ENCODE data around the gene KRT2. TPM values are rescaled to one million over a fixed set of nuclear protein-coding genes. Genes with fewer than 3 reads are reported as not detected.

The KRT2 gene
- total and polyA plus RNA-seq, 9 of the 15 experiments (the other 6 are each of a cell fraction or from before 2014, with no cell fraction given), result 0.03 to 0.69 (median 0.07) TPM; not detected in 2

- Histone ChIP-seq H3K9me3 (replicated peaks; ENCODE audit: control insufficient read depth, insufficient read depth, low read depth, low read length) (no peaks in the 10 kb centered on the region), H3K9ac (ENCODE audit: insufficient read depth in 1 of 2, low read depth in 2 of 2, low read length in 2 of 2) (no peak overlapping the region), H3K4me1 (replicated peaks in 1 of 2; ENCODE audit: control insufficient read depth in 2 of 2, insufficient read depth in 2 of 2, low read length in 2 of 2) (peaks cover 6 to 13% of the 10 kb centered on the region in 2 experiments; a peak in 3 of 5 replicates), H3K9me1 (ENCODE audit: control insufficient read depth, insufficient read depth, low read length) (no peaks in the 10 kb centered on the region), H3K4me2 (ENCODE audit: insufficient read depth, low read length) (no peak overlapping the region), H2AFZ (ENCODE audit: low read depth, low read length) (no peak overlapping the region), H3K79me2 (ENCODE audit: control insufficient read depth, insufficient read depth, low read length) (no peaks in the 10 kb centered on the region), H3K27me3 (ENCODE audit: control insufficient read depth in 2 of 2, insufficient read depth in 2 of 2, low read length in 2 of 2) (peaks cover 0 to 25% of the 10 kb centered on the region in 2 experiments; a peak in 3 of 5 replicates), H3K36me3 (ENCODE audit: control insufficient read depth, insufficient read depth, low read length) (no peaks in the 10 kb centered on the region), H3K27ac (ENCODE audit: extremely low read depth, low read depth, low read length) (no peak overlapping the region), H3K4me3 (no peak overlapping the region), H4K20me1 (replicated peaks; ENCODE audit: control insufficient read depth, insufficient read depth, low read length) (no peaks in the 10 kb centered on the region)
- FAIRE-seq, result no peak
- DNase-seq (ENCODE audit: extremely low read depth in 1 of 4, low spot score in 3 of 4), result no peak
- ChIA-PET POLR2A (no interaction called here), CTCF (ENCODE audit: low intra/inter-chr PET ratio) (no interaction called here)
- TF ChIP-seq TRIM24 (IDR thresholded peaks at IDR 0.05), result no peak
- WGBS (ENCODE audit: insufficient coverage, low coverage, missing lambda C conversion rate), result 48% methylated on average over 2 of the region's 2 CpGs
- ATAC-seq, result no peak
- intact Hi-C loops (cut with micrococcal nuclease), result no loop called here
- in situ Hi-C loops (cut with MboI), result no loop called here
- BruUV-seq (replicated peaks), result no TSS peak
Measured at GRCh38 chr12:52603314-52603713, 48.7 kb downstream of the KRT2 start.

- Histone ChIP-seq H3K9ac (ENCODE audit: insufficient read depth in 1 of 2, low read depth in 2 of 2, low read length in 2 of 2) (no peak overlapping the region), H3K9me3 (replicated peaks; ENCODE audit: control insufficient read depth, insufficient read depth, low read depth, low read length) (no peaks in the 10 kb centered on the region), H3K36me3 (ENCODE audit: control insufficient read depth, insufficient read depth, low read length) (no peaks in the 10 kb centered on the region), H3K9me1 (ENCODE audit: control insufficient read depth, insufficient read depth, low read length) (no peaks in the 10 kb centered on the region), H3K27me3 (ENCODE audit: control insufficient read depth in 2 of 2, insufficient read depth in 2 of 2, low read length in 2 of 2) (peaks cover 0 to 29% of the 10 kb centered on the region in 2 experiments; a peak in 3 of 5 replicates), H4K20me1 (replicated peaks; ENCODE audit: control insufficient read depth, insufficient read depth, low read length) (no peaks in the 10 kb centered on the region), H3K4me3 (no peak overlapping the region), H3K4me1 (replicated peaks in 1 of 2; ENCODE audit: control insufficient read depth in 2 of 2, insufficient read depth in 2 of 2, low read length in 2 of 2) (peaks cover 6 to 10% of the 10 kb centered on the region in 2 experiments; a peak in 3 of 5 replicates), H3K27ac (ENCODE audit: extremely low read depth, low read depth, low read length) (no peak overlapping the region), H3K4me2 (ENCODE audit: insufficient read depth, low read length) (no peak overlapping the region), H2AFZ (ENCODE audit: low read depth, low read length) (no peak overlapping the region), H3K79me2 (ENCODE audit: control insufficient read depth, insufficient read depth, low read length) (no peaks in the 10 kb centered on the region)
- ATAC-seq, result no peak
- in situ Hi-C loops (cut with MboI) (no loop called here), intact Hi-C loops (cut with micrococcal nuclease) (no loop called here)
- FAIRE-seq, result no peak
- no peak for DNase-seq (ENCODE audit: extremely low read depth in 1 of 4, low spot score in 3 of 4)
- BruUV-seq (replicated peaks), result no TSS peak
- TF ChIP-seq WHSC1 (IDR thresholded peaks at IDR 0.05; ENCODE audit: low read length) (no peak), ZNF445 (CRISPR knock-in tag; IDR thresholded peaks at IDR 0.05; ENCODE audit: low read depth) (no peak), ZNF224 (CRISPR knock-in tag; IDR thresholded peaks at IDR 0.05) (no peak), RREB1 (CRISPR knock-in tag; IDR thresholded peaks at IDR 0.05) (no peak), TAF7 (tag; IDR thresholded peaks at IDR 0.05) (no peak), PPARD (CRISPR knock-in tag; IDR thresholded peaks at IDR 0.05) (no peak), TRIM28 (IDR thresholded peaks at IDR 0.05) (no peak), PYGO2 (tag; IDR thresholded peaks at IDR 0.05) (no peak), MTA3 (IDR thresholded peaks at IDR 0.05; ENCODE audit: borderline replicate concordance) (no peak), PHTF2 (CRISPR knock-in tag; IDR thresholded peaks at IDR 0.05) (no peak), RCOR1 (IDR thresholded peaks at IDR 0.05; ENCODE audit: borderline replicate concordance in 1 of 2, low read depth in 2 of 2, low read length in 2 of 2) (no peak)
- POLR2A ChIA-PET, result no interaction called here
- 20% methylated on average over 5 of the region's 5 CpGs for WGBS (ENCODE audit: insufficient coverage, low coverage, missing lambda C conversion rate)
- CTCF ChIA-PET (ENCODE audit: low intra/inter-chr PET ratio), result no interaction called here
Measured at GRCh38 chr12:52602552-52602951, 49.5 kb downstream of the KRT2 start.

All from K562 (cell line).